ENCODE results near the gene SIRT6.
"Not testable (repeated sequence)": the region's sequence is repeated elsewhere in the genome, so short reads cannot be mapped to it uniquely, and the experiment has no call there.

SIRT6 gene

GRCh38 chr19:4129050-4129449, 53.3 kb downstream of the SIRT6 start:
- DNase-seq: not testable (repeated sequence)

GRCh38 chr19:4127322-4127721, 55.0 kb downstream of the SIRT6 start:
- not testable (repeated sequence) for DNase-seq

DNA sequence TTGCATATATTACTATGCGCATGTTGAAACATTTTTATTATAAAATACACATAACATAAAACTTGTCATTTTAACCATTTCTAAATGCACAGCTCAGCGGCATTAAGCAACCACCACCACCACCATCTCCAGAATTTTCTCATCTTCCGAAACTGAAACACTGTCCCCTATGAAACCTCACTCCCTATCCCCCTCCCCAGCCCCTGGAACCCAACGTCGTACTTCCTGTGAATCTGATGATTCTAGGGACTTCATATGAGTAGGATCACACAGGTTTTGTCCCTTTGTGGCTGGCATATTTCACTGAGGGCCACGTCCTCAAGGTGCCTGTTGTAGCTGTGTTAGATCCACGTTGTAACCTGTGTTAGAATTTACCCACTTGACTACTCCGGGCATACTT, 57.7 kb downstream of the SIRT6 start:
- peak; percentile 26 for DNase-seq

Measured in NCI-H510A treated with DMSO at 0.1 percent for 48 hours (cell line).